Measurements from ENCODE around the gene DHH.
A peak's percentile ranks its signal among the peaks of the same experiment; 100 is the strongest.
"Not testable (repeated sequence)": the region's sequence is repeated elsewhere in the genome, so short reads cannot be mapped to it uniquely, and the experiment has no call there.

Gene DHH
- long read RNA-seq, donor 1: 0 reads
- long read RNA-seq, donor 2: 0 reads
- long read RNA-seq, donor 3: 0 reads
- long read RNA-seq, donor 4: 0 reads
- long read RNA-seq, donor 5: 0 reads
- long read RNA-seq, donor 6: 0 reads
- long read RNA-seq, donor 7: 0 reads
- long read RNA-seq, donor 8: 0 reads

DNA sequence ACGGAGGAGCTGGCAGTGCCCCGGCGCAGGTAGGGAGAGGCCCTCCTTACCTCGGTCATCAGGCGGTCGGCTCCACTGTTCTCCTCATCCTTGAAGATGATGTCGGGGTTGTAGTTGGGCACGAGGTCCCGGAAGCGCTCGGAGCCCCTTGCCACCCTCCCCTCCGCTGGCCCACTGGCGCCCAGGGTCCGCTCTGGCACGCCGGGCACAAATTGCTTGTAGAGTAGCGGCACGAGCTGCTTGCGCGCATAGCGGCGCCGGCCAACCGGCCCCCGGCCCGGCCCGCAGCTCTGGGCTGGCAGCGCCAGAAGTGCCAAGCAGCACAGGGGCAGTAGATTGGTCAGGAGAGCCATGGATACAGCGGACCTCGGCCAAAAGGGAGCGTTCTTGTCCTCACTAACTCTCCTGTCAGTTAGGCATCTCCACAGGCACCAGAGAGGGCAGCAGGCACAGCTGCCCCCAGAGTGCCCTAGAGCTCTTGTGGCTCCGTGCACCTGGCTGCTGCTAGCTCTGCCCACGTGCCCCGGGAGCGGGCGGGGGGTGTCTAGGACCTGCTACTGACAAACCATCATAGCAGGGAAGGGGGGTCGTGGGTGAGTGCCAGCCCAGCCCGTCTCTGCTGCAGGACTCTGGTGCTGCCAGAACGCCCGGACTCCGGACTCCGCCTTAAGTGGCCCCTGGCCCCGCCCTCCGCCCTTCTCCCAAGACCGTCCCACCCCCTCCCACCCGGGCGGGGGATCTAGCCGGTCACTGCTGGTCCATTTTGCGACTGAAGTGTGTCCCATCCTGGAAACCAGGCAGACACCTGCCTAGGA is at the start of gene DHH:
Gene DHH, minus strand, starts transcription at position 642 of the 815 bp plus-strand sequence. Its CDS starts 289 bp downstream, at position 353.
- peak; percentile 65 for DNase-seq

DNA sequence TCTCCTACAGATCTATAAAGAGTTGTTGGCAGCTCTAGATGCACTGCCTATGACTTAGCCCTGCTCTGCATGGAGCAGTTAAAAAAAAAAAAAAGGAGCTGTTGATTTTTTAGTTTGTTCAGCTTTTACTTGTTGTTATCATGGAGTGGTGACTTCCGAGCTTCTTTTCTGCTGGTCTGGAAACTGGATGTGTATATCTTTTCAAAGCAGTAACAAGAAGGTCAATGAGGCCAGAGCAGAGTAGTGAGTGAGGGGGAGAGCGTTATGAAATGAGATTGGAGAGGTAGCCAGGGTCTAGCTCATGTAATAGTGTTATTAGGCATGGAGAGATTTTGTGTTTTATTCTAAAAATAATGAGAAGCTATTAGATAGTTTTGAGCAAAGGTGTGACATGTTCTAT is 49.8 kb upstream of the DHH start:
- DNase-seq: no peak

DNA sequence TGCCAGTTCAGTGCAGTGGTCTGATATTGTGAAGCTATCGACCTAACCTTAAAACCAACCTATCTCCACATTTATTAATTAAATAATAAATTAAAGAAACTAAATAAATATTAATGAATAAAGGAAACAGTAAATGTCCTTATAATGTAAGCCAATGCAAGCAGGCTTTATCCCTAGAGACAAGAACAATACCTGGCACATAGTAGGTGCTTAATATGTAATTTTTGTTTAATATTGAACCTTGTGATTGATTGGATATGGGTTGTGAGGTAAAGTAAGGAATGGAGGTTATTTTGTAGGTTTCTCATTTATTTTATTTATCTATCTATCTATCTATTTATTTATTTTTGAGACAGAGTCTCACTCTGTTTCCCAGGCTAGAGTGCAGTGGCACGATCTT is 44.4 kb upstream of the DHH start:
- no peak for DNase-seq

DNA sequence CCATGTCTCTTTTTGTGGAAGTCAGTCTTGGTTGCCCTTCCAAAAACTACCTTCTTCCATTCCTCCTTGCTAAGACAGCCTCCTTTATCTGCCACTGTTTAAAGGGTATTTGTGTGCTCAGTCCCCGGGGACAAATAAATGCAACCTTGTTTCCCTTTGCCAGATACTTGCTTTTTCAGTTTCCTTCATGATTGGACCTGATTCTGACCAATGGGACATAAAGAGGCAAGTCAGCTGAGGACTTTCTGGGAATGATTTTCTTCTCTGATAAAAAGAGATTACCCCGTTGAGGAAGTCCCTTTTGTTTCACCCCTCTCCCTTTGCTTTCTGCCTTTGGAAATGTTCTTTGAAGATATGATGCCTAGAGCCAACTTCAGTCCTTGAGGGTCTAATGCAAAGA is 44.0 kb upstream of the DHH start:
- DNase-seq: no peak

DNA sequence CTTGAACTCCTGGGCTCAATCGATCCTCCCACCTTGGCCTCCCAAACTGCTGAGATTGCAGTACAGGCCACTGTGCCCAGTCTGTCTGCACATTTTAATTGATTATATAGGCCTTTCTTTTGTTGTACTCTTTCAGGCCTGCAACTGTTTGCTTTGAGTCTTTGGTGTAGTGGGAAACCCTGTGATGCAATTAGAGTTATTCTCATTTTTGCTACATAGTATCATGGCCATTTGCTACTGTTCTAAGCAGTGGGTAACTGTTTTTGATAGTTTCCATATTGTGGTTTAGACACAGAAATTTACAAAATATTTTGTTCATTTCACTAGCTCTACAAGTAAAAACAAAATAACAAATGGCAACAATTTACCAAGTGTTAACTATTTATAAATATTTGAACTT is 42.9 kb upstream of the DHH start:
- no peak for DNase-seq

DNA sequence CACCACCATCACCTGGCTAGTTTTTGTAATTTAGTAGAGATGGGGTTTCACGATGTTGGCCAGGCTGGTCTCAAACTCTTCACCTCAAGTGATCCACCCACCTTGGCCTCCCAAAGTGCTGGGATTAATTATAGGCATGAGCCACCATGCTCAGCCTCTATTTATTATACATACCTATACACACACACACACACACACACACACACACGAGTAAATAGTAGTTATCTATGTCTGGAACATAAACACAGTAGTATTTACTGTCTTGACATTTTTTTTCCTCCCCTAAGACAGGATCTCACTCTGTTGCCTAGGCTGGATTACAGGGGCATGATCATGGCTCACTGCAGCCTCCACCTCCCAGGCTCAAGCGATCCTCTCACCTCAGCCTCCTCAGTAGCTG is 42.4 kb upstream of the DHH start:
- not testable (repeated sequence) for DNase-seq

DNA sequence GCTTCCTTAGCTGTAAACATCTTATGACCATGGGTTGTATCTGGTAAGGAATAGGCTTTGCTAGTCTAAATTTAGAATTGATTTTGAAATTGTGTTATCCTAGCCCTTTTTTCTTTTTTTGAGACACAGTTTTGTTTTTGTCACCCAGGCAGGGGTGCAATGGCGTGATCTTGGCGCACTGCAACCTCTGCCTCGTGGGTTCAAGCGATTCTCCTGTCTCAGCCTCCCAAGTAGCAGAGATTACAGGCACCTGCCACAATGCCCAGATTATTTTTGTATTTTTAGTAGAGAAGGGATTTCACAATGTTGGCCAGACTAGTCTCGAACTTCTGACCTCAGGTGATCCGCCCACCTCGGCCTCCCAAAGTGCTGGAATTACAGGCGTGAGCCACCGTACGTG is 39.0 kb upstream of the DHH start:
- DNase-seq: no peak

DNA sequence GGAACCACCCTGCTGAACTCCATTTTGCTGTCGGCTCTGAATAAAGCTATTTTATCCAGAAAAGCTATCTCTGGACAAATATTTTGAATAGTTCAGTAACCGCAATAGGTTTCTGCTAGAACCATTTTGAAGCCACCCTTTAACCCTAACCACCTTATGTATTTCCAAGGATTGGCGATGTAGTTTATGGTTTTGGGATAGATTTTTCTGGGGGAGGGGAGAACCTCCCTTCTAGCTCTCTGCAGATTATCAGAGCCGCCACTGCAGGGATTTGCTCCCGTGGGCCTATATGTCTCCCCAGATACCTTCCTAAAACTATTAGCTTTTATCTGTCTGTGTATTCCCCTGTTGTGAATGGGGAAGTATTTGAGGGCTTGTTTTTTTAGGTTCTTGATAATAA is 38.4 kb upstream of the DHH start:
- DNase-seq: no peak

DNA sequence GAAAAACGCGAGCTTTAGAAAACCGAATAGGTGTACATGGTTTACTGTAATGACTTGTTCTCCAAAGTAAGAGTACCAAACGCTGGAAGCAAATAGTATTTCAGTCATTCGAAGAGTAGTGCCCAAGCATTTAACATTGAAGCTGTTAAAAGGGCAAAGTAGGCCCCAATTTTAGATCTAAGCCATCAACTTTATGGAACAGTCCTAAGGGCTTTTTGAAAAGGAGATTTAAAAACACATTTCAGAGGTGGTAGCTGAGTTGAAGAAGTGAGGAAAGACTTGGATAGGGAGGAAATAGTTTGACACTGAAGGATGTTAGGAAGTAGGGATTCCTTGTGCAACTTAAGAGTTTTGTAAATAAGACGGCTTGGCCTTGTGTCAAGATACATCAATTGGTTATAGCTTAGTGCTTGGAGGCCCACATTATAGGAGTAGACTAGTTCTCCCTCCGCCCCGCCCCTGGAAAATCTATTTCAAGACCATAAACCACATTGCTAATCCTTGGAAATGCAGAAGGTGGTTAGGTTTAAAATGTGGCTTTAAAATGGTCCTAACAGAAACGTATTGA is 37.4 kb upstream of the DHH start:
- no peak for DNase-seq

DNA sequence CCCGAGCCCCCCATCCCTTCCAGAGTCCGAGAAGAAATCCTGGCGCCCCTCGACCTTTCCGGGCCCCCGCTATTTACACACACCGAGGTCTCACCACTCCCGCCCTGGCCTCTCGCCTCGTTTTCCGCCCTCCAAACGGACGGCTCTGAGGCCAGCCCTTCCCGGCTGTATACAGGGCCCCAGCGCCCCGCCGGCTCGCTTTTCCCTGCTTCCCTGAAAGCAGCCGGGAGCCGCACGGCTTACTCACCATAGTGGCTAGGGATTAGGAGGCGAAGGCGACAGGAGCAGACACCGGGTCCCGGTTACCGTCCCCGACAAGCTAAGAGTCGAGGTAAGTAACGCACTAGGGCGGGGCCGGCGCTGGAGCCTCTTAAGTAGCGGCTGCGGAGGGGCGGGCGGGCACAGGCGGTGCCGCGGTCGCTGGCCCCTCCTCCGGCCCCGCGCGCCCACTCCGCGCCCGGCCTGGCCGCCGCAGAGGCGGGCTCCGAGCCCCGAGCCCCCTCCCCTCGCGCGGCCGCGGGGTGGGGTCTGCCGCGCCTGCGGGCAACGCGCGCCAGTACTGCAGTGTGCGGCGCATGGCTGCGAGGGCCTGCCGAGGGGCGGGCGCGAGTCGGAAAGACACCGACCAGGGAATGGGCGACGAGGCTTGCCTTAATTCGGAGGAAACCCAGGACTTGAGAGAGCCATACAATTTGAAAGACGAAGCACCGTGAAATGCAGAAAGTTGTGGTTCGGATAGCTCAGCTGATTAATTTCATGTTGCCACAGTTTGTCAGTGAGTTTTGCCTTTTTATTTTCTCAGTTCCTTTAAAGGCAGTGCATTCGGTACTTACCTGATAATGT is 36.7 kb upstream of the DHH start, which contains the start of gene TUBA1B:
Gene TUBA1B, minus strand, starts transcription at position 345 of the 843 bp plus-strand sequence. Its CDS starts 95 bp downstream, at position 250.
- DNase-seq: no peak

DNA sequence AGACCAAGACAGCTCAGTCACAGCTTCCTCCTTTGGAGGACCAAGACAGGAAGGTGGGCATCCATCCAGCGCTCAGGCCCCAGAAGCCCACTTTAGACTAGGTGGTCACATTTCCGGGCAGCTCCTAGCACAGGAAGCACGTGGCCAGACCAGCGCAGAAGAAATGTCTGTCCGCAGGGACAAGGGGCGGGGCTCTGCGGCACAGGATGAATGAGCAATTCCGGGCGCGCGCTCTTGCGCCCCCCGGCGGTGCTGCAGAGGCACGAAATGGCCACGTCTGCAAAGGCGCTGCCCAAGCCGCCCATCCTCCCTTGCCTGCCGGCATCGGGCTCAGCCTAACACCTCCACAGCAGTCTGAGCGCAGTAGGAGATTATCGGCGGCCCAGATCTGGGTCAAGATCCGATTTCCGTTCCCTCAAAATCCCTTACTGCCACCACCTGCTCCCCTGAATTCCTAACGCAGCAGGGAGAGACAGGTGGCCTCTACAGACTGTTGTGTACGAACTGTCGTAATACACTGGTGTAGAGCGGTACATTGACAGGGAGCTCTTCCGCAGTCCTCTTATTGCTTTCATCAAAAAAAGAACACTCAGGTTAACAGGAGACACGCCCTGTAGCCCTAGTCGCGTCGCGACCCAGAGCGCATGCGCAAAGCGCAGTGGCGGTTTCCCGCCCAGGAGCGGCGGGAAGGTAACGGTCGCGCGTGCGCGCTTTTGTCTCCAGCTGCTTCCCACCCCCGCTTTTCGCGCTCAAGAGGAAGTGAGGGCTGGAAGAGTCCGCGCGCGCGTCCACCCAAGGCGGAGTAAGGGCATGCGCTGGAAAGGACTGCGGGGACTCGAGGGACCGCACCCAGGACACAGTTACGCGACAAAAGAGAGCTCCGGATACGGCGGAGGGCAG is 35.8 kb upstream of the DHH start:
- peak; percentile 93 for DNase-seq

DNA sequence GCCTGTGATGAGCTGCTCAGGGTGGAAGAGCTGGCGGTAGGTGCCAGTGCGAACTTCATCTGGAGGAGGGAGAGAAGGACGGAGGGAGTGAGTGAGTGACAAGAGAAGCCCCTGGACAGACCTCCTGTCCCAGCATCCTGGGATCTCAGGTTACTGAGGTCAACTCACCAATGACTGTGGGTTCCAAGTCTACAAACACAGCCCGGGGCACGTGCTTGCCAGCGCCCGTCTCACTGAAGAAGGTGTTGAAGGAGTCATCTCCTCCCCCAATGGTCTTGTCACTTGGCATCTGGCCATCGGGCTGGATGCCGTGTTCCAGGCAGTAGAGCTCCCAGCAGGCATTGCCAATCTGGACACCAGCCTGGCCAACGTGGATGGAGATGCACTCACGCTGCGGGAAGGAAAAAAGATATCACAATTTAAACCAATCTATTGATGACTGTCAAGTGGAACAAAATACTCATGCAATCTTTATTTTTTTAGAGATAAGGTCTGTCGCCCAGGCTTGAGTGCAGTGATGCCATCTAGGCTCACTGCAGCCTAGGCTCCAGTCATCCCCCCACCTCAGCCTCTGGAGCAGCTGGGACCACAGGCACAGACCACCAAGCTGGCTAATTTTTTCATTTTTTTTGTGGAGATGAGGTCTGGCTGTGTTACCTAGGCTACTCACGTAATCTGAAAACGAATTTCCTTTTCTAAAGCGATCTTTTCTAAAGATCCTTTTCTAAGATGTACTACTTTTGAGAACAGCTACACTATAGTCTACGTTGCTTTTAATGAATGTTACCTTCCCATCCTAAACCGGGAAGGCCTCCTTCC is 34.9 kb upstream of the DHH start:
- no peak for DNase-seq

DNA sequence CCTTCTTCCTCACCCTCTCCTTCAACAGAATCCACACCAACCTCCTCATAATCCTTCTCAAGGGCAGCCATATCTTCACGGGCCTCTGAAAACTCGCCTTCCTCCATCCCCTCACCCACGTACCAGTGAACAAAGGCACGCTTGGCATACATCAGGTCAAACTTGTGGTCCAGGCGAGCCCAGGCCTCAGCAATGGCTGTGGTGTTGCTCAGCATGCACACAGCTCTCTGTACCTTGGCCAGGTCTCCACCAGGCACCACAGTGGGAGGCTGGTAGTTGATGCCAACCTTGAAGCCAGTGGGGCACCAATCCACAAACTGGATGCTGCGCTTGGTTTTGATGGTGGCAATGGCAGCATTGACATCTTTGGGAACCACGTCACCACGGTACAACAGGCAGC is 33.4 kb upstream of the DHH start:
- DNase-seq: not testable (repeated sequence)

DNA sequence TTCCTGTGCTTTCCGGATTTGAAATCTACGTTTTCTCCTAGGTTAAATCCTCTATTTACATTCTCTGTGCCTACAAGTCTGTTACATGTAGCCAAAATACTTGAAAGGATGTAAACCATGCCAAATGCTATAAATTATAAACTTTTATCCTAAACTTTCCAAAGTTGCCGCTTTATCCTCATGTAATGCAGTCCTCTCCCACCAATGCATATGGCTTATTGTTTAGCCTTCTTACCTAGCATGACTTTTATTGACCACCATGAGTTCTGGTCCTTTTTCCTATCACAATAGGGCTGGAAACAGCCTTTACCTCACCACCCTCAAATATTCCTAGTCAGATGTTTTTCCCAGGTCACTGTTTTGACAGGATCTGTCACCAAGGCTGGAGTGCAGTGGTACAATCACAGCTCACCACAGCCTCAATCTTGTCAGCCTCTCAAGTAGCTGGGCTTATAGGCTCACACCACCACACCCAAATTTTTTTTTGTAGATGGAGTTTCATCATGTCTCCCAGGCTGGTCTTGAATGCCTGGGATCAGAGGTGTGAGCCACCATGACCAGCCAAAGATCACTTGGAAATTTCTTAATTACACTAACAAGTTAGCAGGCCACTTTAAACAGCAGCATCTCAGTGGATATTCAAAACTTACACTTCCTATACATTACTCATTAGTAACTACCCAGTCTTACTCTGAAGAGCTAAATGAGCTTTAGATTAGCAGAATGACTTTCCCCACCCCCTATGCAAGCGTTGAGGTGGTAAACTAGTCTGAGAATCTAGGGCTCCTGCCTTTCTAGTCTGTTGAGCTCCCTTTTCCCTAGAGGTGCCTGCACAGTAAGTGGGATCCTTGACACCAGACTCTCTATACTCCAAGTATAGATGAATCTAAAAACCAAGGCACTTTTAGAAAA is 32.5 kb upstream of the DHH start:
- DNase-seq: no peak

DNA sequence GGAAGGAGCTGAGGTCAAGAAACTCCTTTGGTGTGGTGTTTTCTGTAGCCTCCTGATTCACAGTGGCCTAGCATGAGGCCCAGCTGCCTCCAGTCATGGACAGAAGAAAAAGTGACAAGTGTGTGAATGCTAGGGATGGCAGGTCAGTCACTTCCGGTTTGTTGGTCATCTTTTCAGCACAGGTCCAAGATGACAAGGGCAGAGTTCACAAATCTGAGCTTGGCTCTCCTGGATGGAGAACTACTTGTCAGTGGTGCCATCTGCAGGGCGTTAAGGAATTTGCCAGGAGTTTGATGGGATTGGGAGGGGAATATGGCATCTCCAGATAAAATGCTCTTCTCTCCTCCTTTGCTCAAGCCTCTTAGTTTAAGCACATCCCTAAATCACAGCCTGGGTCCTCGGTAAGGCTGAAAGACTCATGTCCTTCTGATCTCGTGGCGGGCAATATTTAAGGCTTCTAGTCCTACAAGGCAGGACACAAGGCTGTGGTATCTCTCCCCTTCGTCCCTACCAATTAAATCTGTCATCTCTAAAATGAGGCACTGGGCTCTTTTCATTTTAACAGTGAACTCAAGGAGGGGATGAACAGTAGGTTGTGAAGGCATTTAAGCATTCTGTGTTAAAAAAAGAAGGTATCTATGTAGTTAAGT is 26.6 kb upstream of the DHH start:
- peak; percentile 35 for DNase-seq

DNA sequence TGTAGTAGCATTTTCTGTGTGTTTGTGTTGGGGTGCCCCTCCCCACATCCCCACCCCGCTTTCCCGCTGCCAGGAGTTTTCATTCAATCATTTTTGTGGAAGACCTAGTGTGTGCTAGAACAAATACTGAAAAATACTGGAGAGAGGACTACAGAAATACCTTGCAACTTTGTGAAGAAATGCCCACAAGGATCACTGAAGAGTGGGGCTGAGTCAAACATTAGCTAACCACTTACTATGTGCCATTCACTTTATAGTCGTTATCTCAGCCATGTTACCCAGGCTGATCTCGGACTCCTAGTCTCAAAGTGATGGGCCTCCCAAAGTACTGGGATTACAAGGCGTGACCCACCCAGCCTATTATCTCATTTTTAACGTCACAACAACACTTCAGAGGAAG is 16.6 kb upstream of the DHH start:
- DNase-seq: no peak

DNA sequence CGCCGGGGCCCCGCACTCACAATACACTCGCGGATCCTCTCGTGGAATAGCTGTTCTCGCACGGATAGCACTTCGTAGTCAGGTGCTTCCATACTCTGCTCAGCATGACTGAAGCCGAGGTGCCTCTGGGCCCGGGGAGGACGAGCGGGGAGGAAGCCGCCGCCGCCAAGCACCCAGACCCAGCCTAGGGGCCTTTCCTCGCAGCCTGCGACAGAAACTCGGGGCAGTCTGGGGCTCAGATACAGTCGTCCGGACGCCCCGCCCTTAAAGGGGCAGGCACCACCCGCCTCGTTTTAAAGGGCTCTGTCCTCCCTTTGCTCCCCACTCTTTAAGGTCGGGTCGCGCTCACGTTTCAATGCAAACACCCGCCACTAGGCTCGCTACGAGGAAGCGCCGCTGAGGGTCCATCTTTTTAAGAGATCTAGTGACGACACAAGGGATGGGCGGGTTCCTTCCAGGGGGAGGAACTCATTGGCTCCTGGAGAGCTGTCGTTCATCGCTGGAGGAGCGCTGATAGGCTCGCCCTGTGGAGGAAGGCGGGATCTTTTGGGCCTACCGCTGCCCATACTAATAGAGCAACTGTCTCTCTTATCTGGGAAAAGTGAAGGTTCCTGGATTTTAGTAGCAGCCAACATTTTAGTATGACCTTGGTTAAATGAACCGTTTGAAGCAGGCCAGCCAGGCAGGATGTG is 16.0 kb upstream of the DHH start, which contains the start of gene LMBR1L:
Gene LMBR1L, minus strand, starts transcription at position 384 of the 692 bp plus-strand sequence. Its CDS starts 292 bp downstream, at position 92.
- DNase-seq: peak; percentile 94
